Prostate gland (tissue), 2 donors: ENCODE results near the gene LBR. TPM values are rescaled to one million over a fixed set of nuclear protein-coding genes. Genes with fewer than 3 reads are reported as not detected.
A peak's percentile ranks its signal among the peaks of the same experiment; 100 is the strongest.

Experiments
- DNase-seq: peaks from one replicate; pipeline ENCODE4 v3.0.0-alpha.2; 2019; ENCODE audit warnings: low spot score
- H3K27ac ChIP-seq, 2 donors: fragments of 200-600 bp; sonication (generic); 2 replicates each; pipeline ENCODE4 v1.5.1; 2017 to 2019
- H3K27me3 ChIP-seq: fragments of 200-600 bp; sonication (generic); replicated peaks from 2 replicates; pipeline ENCODE4 v1.5.1; 2019; ENCODE audit not compliant: insufficient read depth
- H3K36me3 ChIP-seq, 2 donors: fragments of 200-600 bp; sonication (generic); 1 replicate in 1 of 2; 2 replicates in 1 of 2; pipeline versions ENCODE4 v1.5.1 to v1.8.1; 2017 to 2019
- H3K4me1 ChIP-seq: fragments of 200-600 bp; sonication (generic); replicated peaks from 2 replicates; pipeline ENCODE4 v1.5.1; 2019
- H3K4me3 ChIP-seq, 2 donors: fragments of 200-600 bp; sonication (generic); 2 replicates each; pipeline ENCODE4 v1.5.1; 2017 to 2019
- H3K9me3 ChIP-seq: fragments of 200-600 bp; sonication (generic); 2 replicates; pipeline ENCODE4 v1.5.1; 2017
- CTCF ChIP-seq, 4 experiments: fragments of 200-600 bp in 2 of 4; fragments of 450-650 bp in 2 of 4; sonication (generic) in 2 of 4; IDR thresholded peaks; 1 replicate in 3 of 4; 2 replicates in 1 of 4; pipeline ENCODE4 v1.5.1; 2016 to 2019; ENCODE audit warnings: antibody characterized with exemption in 4 of 4, mild to moderate bottlenecking in 2 of 4, moderate library complexity in 2 of 4
- POLR2A ChIP-seq: fragments of 450-650 bp; IDR thresholded peaks from one replicate; pipeline ENCODE4 v1.6.1; 2016; ENCODE audit warnings: antibody characterized with exemption, mild to moderate bottlenecking
- POLR2AphosphoS5 ChIP-seq: sonication (generic); formaldehyde crosslinking; IDR thresholded peaks from one replicate; pipeline ENCODE4 v1.6.1; 2017; ENCODE audit warnings: antibody characterized with exemption
- WGBS: methylation state at CpG from one replicate; pipeline ENCODE4 v1.1.5; 2018; 5-methylcytosine and 5-hydroxymethylcytosine counted together
- intact Hi-C: fragments of 100-400 bp; cut with DNase I; formaldehyde crosslinking; loops from one replicate; pipeline ENCODE4 v1.14.2; 2022
- total RNA-seq, 2 donors: library from RNA; depleted of rRNA; stranded (reverse); fragments of >200 nt; gene quantifications; one replicate each; pipeline ENCODE4 v1.1.0, GENCODE V29; 2016

LBR gene
- total RNA-seq, 2 donors from 2014 or later, result 28.7 to 36.4 TPM

- intact Hi-C loops, result loop anchor here (10.0 kb wide), 1 partner anchor 637 kb away; the partner anchor contains the start of gene H3-3A
- WGBS, result under 1% methylated on average over 69 of the region's 81 CpGs
- TF ChIP-seq POLR2AphosphoS5 (peak; percentile 59), POLR2A (peak; percentile 82), CTCF (IDR thresholded peaks at IDR 0.05) (no peak)
Observed at GRCh38 chr1:225428068-225428880, 436 bp upstream of the LBR start.

GRCh38 chr1:225426395-225427234, 1.2 kb downstream of the LBR start:
- no peak for TF ChIP-seq POLR2AphosphoS5
- no peak for TF ChIP-seq CTCF (IDR thresholded peaks at IDR 0.05)
- TF ChIP-seq POLR2A, result no peak
- WGBS, result 10% methylated on average over 36 of the region's 36 CpGs
- Histone ChIP-seq H3K4me3 (peak overlapping the region; percentile 80 to 91), H3K27ac (peak overlapping the region; percentile 89 to 92), H3K36me3 (no peaks in the 10 kb centered on the region), H3K4me1 (peaks cover 15% of the 10 kb centered on the region), H3K9me3 (no peaks in the 10 kb centered on the region), H3K27me3 (no peaks in the 10 kb centered on the region)
- DNase-seq, result no peak
- intact Hi-C loops, result loop anchor here (10.0 kb wide), 1 partner anchor 638 kb away; the partner anchor contains the start of gene H3-3A

More at GRCh38 chr1:225428068-225428880, 436 bp upstream of the LBR start:
- H3K27ac ChIP-seq, result peak overlapping the region; percentile 89 to 92
- H3K4me1 ChIP-seq, result peaks cover 5% of the 10 kb centered on the region
- no peaks in the 10 kb centered on the region for H3K36me3 ChIP-seq
- peak overlapping the region; percentile 80 to 91 for H3K4me3 ChIP-seq
- DNase-seq, result peak; percentile 93
- no peaks in the 10 kb centered on the region for H3K27me3 ChIP-seq
- H3K9me3 ChIP-seq, result no peaks in the 10 kb centered on the region

- H3K9me3 ChIP-seq, result no peaks in the 10 kb centered on the region
- DNase-seq, result no peak
- H3K4me3 ChIP-seq, result no peak overlapping the region
- no peaks in the 10 kb centered on the region for H3K27me3 ChIP-seq
- intact Hi-C loops, result loop anchor here (10.0 kb wide), 1 partner anchor 640 kb away; the partner anchor contains the start of gene H3-3A
- H3K27ac ChIP-seq, result no peak overlapping the region
- 46% methylated on average over 5 of the region's 5 CpGs for WGBS
- H3K4me1 ChIP-seq, result peaks cover 15% of the 10 kb centered on the region
- no peak for TF ChIP-seq CTCF (IDR thresholded peaks at IDR 0.05)
- no peak for TF ChIP-seq POLR2AphosphoS5
- no peak for TF ChIP-seq POLR2A
- H3K36me3 ChIP-seq, result no peaks in the 10 kb centered on the region
Observed at GRCh38 chr1:225425201-225425786, 2.5 kb downstream of the LBR start.

GRCh38 chr1:225424562-225425200, 3.2 kb downstream of the LBR start:
- H3K4me3 ChIP-seq, result no peak overlapping the region
- TF ChIP-seq CTCF (IDR thresholded peaks at IDR 0.05), result no peak
- no peak for TF ChIP-seq POLR2AphosphoS5
- WGBS, result 79% methylated on average over 6 of the region's 6 CpGs
- H3K9me3 ChIP-seq, result no peaks in the 10 kb centered on the region
- no peak overlapping the region for H3K27ac ChIP-seq
- intact Hi-C loops, result loop anchor here (10.0 kb wide), 1 partner anchor 640 kb away; the partner anchor contains the start of gene H3-3A
- H3K4me1 ChIP-seq, result peaks cover 15% of the 10 kb centered on the region
- H3K27me3 ChIP-seq, result no peaks in the 10 kb centered on the region
- no peaks in the 10 kb centered on the region for H3K36me3 ChIP-seq
- no peak for DNase-seq
